NCI-H345 treated with DMSO at 0.1 percent for 48 hours (cell line): ENCODE measurements around the gene MGMT.

ENCODE experiments used
- DNase-seq: peaks from one replicate; lab custom pipeline; 2025; ENCODE audit not compliant: unreplicated experiment; lab: John Stamatoyannopoulos, UW

The MGMT gene

GRCh38 chr10:129815898-129816655 is 349.0 kb downstream of the MGMT start:
- no peak for DNase-seq

GRCh38 chr10:129816656-129817045 is 349.6 kb downstream of the MGMT start:
- DNase-seq, result no peak
